Breast epithelium (tissue), 4 donors: Measurements from ENCODE around the gene ZNRF2. TPM values are rescaled to one million over a fixed set of nuclear protein-coding genes. Genes with fewer than 3 reads are reported as not detected.
A peak's percentile ranks its signal among the peaks of the same experiment; 100 is the strongest.

Experiments used
- DNase-seq, 2 donors: peaks; one replicate each; pipeline ENCODE4 v3.0.0-alpha.2; 2019; ENCODE audit warnings: low spot score in 2 of 2
- H3K27ac ChIP-seq, 2 donors: fragments of 200-600 bp; sonication (generic) in 1 of 2; one replicate each; pipeline ENCODE4 v1.5.1; 2016 to 2019; ENCODE audit warnings: mild to moderate bottlenecking in 1 of 2
- H3K27me3 ChIP-seq, 2 donors: fragments of 200-600 bp; sonication (generic) in 1 of 2; one replicate each; pipeline versions ENCODE4 v1.5.1 to v1.6.0; 2017 to 2019; ENCODE audit warnings: control low read depth in 1 of 2, mild to moderate bottlenecking in 1 of 2
- H3K36me3 ChIP-seq: fragments of 200-600 bp; one replicate; pipeline ENCODE4 v1.5.1; 2019
- H3K4me1 ChIP-seq, 2 donors: fragments of 200-600 bp; sonication (generic); one replicate each; pipeline ENCODE4 v1.5.1; 2016 to 2019; ENCODE audit warnings: control low read depth in 1 of 2
- H3K4me3 ChIP-seq, 3 donors: fragments of 200-600 bp; sonication (generic); 1 replicate in 2 of 3; 2 replicates in 1 of 3; pipeline ENCODE4 v1.5.1; 2016 to 2019; ENCODE audit warnings: mild to moderate bottlenecking in 3 of 3, moderate library complexity in 2 of 3
- H3K9me3 ChIP-seq, 2 donors: fragments of 200-600 bp; sonication (generic) in 1 of 2; one replicate each; pipeline ENCODE4 v1.5.1; 2016 to 2019; ENCODE audit warnings: control low read depth in 1 of 2
- POLR2A ChIP-seq: fragments of 450-650 bp; IDR thresholded peaks from one replicate; pipeline ENCODE4 v1.6.1; 2016; ENCODE audit warnings: antibody characterized with exemption, mild to moderate bottlenecking, moderate library complexity
- POLR2AphosphoS5 ChIP-seq, 3 donors: sonication (generic); formaldehyde crosslinking; IDR thresholded peaks; one replicate each; pipeline ENCODE4 v1.6.1; 2017; ENCODE audit warnings: antibody characterized with exemption in 3 of 3
- intact Hi-C: fragments of 100-400 bp; cut with DNase I; formaldehyde crosslinking; loops from one replicate; pipeline ENCODE4 v1.15.1; 2023; ENCODE audit warnings: low total_unique reads
- total RNA-seq, 3 donors: library from RNA; depleted of rRNA; stranded (reverse); fragments of >200 nt; gene quantifications; one replicate each; pipeline ENCODE4 v1.1.0, GENCODE V29; 2016
- TF ChIP-seq, protein P1 (sequence below), 3 donors: fragments of 450-650 bp; IDR thresholded peaks; one replicate each; pipeline ENCODE4 v1.5.1; 2016 to 2017; ENCODE audit warnings: antibody characterized with exemption in 3 of 3, mild to moderate bottlenecking in 3 of 3, moderate library complexity in 3 of 3

Gene ZNRF2
- total RNA-seq, 3 donors from 2014 or later, result 18.9 to 56.8 (median 30.5) TPM

DNA sequence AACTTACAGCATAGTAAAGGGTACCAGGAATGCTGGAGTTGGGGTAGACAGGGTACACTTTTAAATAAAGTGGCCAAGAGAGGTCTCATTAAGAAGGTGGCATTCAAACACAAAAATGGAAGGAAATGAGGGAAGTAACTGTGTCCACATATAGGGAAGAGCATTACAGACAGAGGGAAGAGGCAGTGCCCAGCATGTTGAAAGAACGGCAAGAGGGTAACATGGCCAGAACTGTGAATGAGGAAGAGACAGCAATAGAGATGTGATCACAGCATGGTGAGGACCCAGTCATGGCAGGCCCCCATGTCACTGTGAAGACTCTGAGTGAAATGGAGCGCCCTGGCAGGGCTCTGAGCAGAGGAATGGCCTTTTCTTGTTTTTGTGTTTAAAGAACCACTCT lies 35.1 kb upstream of the ZNRF2 start:
- Histone ChIP-seq H3K4me1 (peaks cover 0 to 11% of the 10 kb centered on the region in 2 donors), H3K27me3 (no peaks in the 10 kb centered on the region), H3K36me3 (no peaks in the 10 kb centered on the region), H3K9me3 (no peaks in the 10 kb centered on the region), H3K27ac (no peak overlapping the region), H3K4me3 (no peak overlapping the region)
- DNase-seq, result no peak
- intact Hi-C loops, result no loop called here
- TF ChIP-seq, protein P1, sequence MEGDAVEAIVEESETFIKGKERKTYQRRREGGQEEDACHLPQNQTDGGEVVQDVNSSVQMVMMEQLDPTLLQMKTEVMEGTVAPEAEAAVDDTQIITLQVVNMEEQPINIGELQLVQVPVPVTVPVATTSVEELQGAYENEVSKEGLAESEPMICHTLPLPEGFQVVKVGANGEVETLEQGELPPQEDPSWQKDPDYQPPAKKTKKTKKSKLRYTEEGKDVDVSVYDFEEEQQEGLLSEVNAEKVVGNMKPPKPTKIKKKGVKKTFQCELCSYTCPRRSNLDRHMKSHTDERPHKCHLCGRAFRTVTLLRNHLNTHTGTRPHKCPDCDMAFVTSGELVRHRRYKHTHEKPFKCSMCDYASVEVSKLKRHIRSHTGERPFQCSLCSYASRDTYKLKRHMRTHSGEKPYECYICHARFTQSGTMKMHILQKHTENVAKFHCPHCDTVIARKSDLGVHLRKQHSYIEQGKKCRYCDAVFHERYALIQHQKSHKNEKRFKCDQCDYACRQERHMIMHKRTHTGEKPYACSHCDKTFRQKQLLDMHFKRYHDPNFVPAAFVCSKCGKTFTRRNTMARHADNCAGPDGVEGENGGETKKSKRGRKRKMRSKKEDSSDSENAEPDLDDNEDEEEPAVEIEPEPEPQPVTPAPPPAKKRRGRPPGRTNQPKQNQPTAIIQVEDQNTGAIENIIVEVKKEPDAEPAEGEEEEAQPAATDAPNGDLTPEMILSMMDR (IDR thresholded peaks at IDR 0.05), result no peak
- TF ChIP-seq POLR2A (no peak), POLR2AphosphoS5 (IDR thresholded peaks at IDR 0.05) (no peak)

DNA sequence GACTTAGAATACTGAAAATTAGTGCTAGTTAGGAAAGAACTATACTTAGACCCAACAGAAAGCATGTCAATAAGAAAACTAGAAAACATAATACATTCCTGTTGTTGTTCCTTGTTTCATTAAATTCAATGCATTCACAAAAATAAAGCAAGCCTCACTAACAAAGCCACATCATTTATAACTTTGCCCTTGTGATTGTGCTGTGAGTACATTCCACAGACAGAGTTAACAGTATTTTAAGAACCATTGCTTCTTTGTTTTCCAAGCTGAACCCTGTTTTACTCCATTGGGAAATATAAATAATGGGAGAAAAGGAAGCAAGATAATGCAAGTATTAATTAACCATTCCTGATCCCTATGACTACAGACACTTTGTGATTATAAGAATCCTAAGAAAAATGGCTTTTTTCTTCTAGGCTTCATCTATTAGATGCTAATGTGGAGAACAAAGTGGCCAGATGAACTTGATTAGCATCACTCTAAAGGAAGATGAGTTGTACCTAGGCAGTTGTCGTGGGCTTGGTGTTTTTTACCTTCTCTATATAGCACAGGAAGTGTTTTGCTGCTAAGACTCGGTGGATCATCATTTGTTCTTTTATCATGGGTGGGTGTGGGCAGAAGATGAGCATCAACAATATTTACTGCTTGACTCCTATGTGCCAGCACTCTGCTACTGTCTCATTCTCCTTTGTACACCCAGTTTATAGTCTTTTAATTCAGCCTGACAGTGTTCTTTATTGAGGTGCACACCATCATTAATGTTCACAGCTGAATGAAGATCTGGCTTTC lies 34.2 kb upstream of the ZNRF2 start:
- H3K4me3 ChIP-seq, result no peak overlapping the region
- no peaks in the 10 kb centered on the region for H3K36me3 ChIP-seq
- intact Hi-C loops, result no loop called here
- H3K9me3 ChIP-seq, result no peaks in the 10 kb centered on the region
- peaks cover 0 to 11% of the 10 kb centered on the region in 2 donors for H3K4me1 ChIP-seq
- DNase-seq, result no peak
- no peaks in the 10 kb centered on the region for H3K27me3 ChIP-seq
- TF ChIP-seq POLR2AphosphoS5 (IDR thresholded peaks at IDR 0.05) (no peak), POLR2A (no peak)
- TF ChIP-seq, protein P1 (IDR thresholded peaks at IDR 0.05), result no peak
- no peak overlapping the region for H3K27ac ChIP-seq

DNA sequence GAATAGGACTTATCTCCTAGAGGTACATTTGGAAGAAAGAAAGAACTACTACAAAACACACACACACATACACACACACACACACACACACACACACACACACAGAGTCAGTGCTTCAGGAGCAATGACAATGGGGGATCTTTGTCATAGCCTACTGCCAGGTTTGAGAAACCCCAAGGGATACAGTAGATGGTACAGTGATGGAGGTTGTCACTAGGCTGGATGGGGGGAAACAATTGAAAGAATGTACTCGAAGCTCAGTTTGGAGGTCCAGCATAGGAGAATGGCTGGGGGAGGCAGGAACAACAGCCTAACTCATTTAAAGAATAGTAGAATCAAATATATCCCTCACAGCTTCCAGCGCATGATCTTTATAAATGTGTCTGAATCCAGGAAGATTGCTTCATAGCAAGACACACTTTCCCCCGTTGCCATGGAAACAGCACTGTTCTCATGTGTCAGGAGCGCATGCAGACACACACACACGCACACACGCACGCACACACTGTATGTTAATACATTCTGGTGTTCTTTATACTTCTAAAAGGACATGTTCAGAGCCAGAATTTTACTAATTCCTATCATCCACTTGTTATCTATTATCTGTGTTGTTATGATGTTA lies 32.6 kb upstream of the ZNRF2 start:
- Histone ChIP-seq H3K9me3 (no peaks in the 10 kb centered on the region), H3K36me3 (no peaks in the 10 kb centered on the region), H3K27me3 (no peaks in the 10 kb centered on the region), H3K4me3 (no peak overlapping the region), H3K27ac (no peak overlapping the region), H3K4me1 (peaks cover 0 to 11% of the 10 kb centered on the region in 2 donors)
- intact Hi-C loops, result no loop called here
- TF ChIP-seq POLR2A, result no peak
- TF ChIP-seq POLR2AphosphoS5 (IDR thresholded peaks at IDR 0.05), result no peak
- TF ChIP-seq, protein P1 (IDR thresholded peaks at IDR 0.05), result no peak
- no peak for DNase-seq

DNA sequence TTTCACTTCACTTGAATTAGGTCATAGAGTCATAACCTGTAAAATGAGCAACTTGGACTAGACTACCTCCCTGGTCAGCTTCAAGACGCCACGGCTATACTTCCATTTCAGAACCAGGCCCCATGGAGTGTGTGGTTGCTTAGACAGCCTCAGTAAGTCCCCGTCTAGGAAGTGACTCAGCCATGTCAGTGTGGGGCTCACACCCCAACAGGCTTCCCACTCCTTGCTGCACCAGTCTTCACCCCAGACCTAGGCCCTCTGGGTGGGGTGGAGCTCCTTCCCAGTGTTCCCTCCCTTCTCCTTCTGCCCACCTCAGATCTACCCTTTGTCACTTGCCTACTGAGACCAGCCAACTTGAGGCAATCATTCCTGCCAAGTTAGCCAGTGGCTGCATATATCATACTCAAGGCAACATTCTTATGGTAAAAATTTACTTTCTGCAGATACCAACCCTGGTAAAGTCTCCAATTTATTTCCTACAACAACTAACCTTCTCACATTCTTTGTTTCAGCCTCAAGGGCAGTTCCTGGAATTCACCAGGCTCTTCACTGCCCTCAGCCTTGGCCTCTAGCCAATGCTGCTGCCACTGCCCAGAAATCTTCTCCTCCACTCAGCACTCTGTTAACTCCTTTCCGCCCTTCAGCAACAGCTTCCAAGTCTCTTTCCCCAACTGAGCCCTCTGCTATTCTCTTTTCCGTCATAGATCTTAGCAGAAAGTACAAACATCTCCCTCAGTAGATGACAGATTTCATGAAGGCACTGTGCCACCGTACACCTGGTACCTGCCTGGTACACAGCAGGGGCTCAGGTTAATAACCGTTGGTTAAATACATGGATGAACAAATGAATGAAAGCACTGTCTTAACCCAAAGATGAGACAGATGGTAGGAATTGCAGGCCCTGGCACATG lies 31.3 kb upstream of the ZNRF2 start:
- Histone ChIP-seq H3K9me3 (no peaks in the 10 kb centered on the region), H3K27me3 (no peaks in the 10 kb centered on the region), H3K4me3 (no peak overlapping the region), H3K4me1 (peaks cover 0 to 11% of the 10 kb centered on the region in 2 donors), H3K27ac (peak overlapping the region; percentile 68 to 76), H3K36me3 (no peaks in the 10 kb centered on the region)
- intact Hi-C loops, result no loop called here
- TF ChIP-seq POLR2AphosphoS5 (IDR thresholded peaks at IDR 0.05) (peak in 1 of 3 donors; percentile 50), POLR2A (no peak)
- TF ChIP-seq, protein P1 (IDR thresholded peaks at IDR 0.05), result no peak
- DNase-seq, result peak; percentile 68 to 71
